Astrocyte (in vitro differentiated cells and primary cell): Measurements from ENCODE around the gene HEATR5A.

Experiments
- CTCF ChIP-seq: IDR thresholded peaks from 2 replicates; pipeline ENCODE4 v1.5.1; 2011; ENCODE audit warnings: low read depth, mild to moderate bottlenecking, inconsistent platforms, low read length, moderate library complexity; ENCODE audit not compliant: insufficient read depth
- EZH2 ChIP-seq: IDR thresholded peaks from 2 replicates; pipeline ENCODE4 v1.6.1; 2012; ENCODE audit warnings: mild to moderate bottlenecking, low read length, inconsistent platforms; ENCODE audit not compliant: insufficient read depth

GRCh38 chr14:31401369-31401932, 18.9 kb downstream of the HEATR5A start:
- TF ChIP-seq CTCF, result no peak
- no peak for TF ChIP-seq EZH2
